Right hindlimb (tissue), 1 donor: ENCODE data around the gene RASL10A.
"Not testable (repeated sequence)": the region's sequence is repeated elsewhere in the genome, so short reads cannot be mapped to it uniquely, and the experiment has no call there.

Source experiments
- DNase-seq: peaks from one replicate; pipeline ENCODE4 v3.0.0-alpha.2; 2018

Gene RASL10A

GRCh38 chr22:29315286-29316140 is at the start of gene RASL10A:
RASL10A (minus strand) TSS chr22:29315697; CDS start chr22:29315246, 451 bp downstream.
- DNase-seq = peak; percentile 68

GRCh38 chr22:29359469-29359868 is 44.0 kb upstream of the RASL10A start:
- peak; percentile 75 for DNase-seq

- not testable (repeated sequence) for DNase-seq
These were observed 41.8 kb upstream of the RASL10A start for GRCh38 chr22:29357193-29357890.

GRCh38 chr22:29353860-29354259 is 38.4 kb upstream of the RASL10A start:
- DNase-seq = no peak

GRCh38 chr22:29353286-29353685 is 37.8 kb upstream of the RASL10A start:
- DNase-seq = no peak

- DNase-seq = no peak
These were observed 37.3 kb upstream of the RASL10A start for GRCh38 chr22:29352778-29353177.

- no peak for DNase-seq
These were observed 36.4 kb upstream of the RASL10A start for GRCh38 chr22:29351891-29352290.

- DNase-seq = no peak
These were observed 35.5 kb upstream of the RASL10A start for GRCh38 chr22:29351042-29351441.

GRCh38 chr22:29348956-29349355 is 33.5 kb upstream of the RASL10A start:
- DNase-seq = no peak

- DNase-seq = no peak
These were observed 32.5 kb upstream of the RASL10A start for GRCh38 chr22:29348041-29348440.

GRCh38 chr22:29346659-29347058 is 31.2 kb upstream of the RASL10A start:
- no peak for DNase-seq

- DNase-seq = no peak
These were observed 30.4 kb upstream of the RASL10A start for GRCh38 chr22:29345932-29346331.

GRCh38 chr22:29344889-29345288 is 29.4 kb upstream of the RASL10A start:
- not testable (repeated sequence) for DNase-seq

GRCh38 chr22:29344137-29344536 is 28.6 kb upstream of the RASL10A start:
- peak; percentile 76 for DNase-seq

- DNase-seq = peak; percentile 60
These were observed 27.9 kb upstream of the RASL10A start for GRCh38 chr22:29343313-29343805.

GRCh38 chr22:29342577-29343312 is 27.2 kb upstream of the RASL10A start:
- DNase-seq = no peak

- no peak for DNase-seq
These were observed 26.7 kb upstream of the RASL10A start for GRCh38 chr22:29342177-29342576.

GRCh38 chr22:29341849-29342127 is 26.3 kb upstream of the RASL10A start:
- DNase-seq = no peak

- DNase-seq = no peak
These were observed 25.8 kb upstream of the RASL10A start for GRCh38 chr22:29341056-29341848.

GRCh38 chr22:29340566-29340965 is 25.1 kb upstream of the RASL10A start:
- DNase-seq = no peak

- no peak for DNase-seq
These were observed 24.1 kb upstream of the RASL10A start for GRCh38 chr22:29339381-29340235.

- no peak for DNase-seq
These were observed 22.9 kb upstream of the RASL10A start for GRCh38 chr22:29338398-29338797.
